SK-N-SH (cell line): ENCODE measurements around the gene DLEC1.

Experiments
- EP300 ChIP-seq, 2 experiments: IDR thresholded peaks; 2 replicates each; pipeline versions ENCODE4 v1.4.0 to v1.6.1; 2012; ENCODE audit warnings: borderline replicate concordance in 1 of 2, low read depth in 1 of 2, low read length in 1 of 2
- FOXM1 ChIP-seq: IDR thresholded peaks from 2 replicates; pipeline ENCODE4 v1.4.0; 2012; ENCODE audit warnings: low read depth, mild to moderate bottlenecking
- MXI1 ChIP-seq: IDR thresholded peaks from 2 replicates; pipeline ENCODE4 v1.6.1; 2012; ENCODE audit warnings: mild to moderate bottlenecking, low read depth, low read length, improper control_type of control experiment
- NRF1 ChIP-seq: IDR thresholded peaks from 2 replicates; pipeline ENCODE4 v1.6.1; 2012; ENCODE audit warnings: low read depth, mild to moderate bottlenecking, low read length
- POLR2AphosphoS5 ChIP-seq: IDR thresholded peaks from 2 replicates; pipeline ENCODE4 v1.6.1; 2012; ENCODE audit warnings: low read depth, low read length
- SIN3A ChIP-seq: IDR thresholded peaks from 2 replicates; pipeline ENCODE4 v1.6.1; 2012; ENCODE audit warnings: low read depth, mild to moderate bottlenecking, low read length, moderate library complexity, borderline replicate concordance
- TEAD4 ChIP-seq: IDR thresholded peaks from 2 replicates; pipeline ENCODE4 v1.4.0; 2012; ENCODE audit warnings: mild to moderate bottlenecking, borderline replicate concordance; ENCODE audit not compliant: insufficient read depth
- TF ChIP-seq, protein P1 (sequence below): fragments of 200-600 bp; sonication (generic); IDR thresholded peaks from 2 replicates; pipeline ENCODE4 v1.6.1; 2017; ENCODE audit warnings: antibody characterized with exemption, mild to moderate bottlenecking, moderate library complexity
- TF ChIP-seq, protein P2 (sequence below): IDR thresholded peaks from 2 replicates; pipeline ENCODE4 v1.6.1; 2012; ENCODE audit warnings: mild to moderate bottlenecking, low read depth, low read length, moderate library complexity
- TF ChIP-seq, protein P3 (sequence below): IDR thresholded peaks from 2 replicates; pipeline ENCODE4 v1.4.0; 2012; ENCODE audit warnings: low read depth, borderline replicate concordance

DNA sequence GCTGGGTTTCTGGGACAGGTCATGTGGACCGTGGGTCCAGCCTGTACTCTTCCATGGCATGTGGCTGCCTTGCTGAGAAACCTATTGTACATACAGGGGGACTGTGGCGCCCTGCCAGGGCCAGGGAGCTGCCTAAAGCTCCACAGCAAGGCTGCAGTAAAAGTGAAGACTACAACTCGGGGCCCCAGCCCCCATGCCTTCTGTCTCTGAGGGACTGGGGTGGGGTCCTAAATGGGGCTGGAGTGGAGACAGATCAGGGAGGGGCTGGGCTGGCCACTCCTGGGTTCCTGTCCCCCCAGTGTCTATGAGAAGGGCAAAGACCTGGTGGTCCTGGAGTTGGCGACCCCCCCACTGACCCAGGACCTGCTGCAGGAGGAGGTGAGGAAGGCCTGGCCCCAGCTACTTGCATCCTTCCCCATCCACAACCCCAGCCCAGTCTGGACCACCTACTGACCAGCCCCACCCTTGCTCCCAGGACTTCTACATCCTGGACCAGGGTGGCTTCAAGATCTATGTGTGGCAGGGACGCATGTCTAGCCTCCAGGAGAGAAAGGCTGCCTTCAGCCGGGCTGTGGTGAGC, 41.1 kb upstream of the DLEC1 start:
- TF ChIP-seq, protein P1, sequence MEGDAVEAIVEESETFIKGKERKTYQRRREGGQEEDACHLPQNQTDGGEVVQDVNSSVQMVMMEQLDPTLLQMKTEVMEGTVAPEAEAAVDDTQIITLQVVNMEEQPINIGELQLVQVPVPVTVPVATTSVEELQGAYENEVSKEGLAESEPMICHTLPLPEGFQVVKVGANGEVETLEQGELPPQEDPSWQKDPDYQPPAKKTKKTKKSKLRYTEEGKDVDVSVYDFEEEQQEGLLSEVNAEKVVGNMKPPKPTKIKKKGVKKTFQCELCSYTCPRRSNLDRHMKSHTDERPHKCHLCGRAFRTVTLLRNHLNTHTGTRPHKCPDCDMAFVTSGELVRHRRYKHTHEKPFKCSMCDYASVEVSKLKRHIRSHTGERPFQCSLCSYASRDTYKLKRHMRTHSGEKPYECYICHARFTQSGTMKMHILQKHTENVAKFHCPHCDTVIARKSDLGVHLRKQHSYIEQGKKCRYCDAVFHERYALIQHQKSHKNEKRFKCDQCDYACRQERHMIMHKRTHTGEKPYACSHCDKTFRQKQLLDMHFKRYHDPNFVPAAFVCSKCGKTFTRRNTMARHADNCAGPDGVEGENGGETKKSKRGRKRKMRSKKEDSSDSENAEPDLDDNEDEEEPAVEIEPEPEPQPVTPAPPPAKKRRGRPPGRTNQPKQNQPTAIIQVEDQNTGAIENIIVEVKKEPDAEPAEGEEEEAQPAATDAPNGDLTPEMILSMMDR, result no peak
- TF ChIP-seq, protein P2, sequence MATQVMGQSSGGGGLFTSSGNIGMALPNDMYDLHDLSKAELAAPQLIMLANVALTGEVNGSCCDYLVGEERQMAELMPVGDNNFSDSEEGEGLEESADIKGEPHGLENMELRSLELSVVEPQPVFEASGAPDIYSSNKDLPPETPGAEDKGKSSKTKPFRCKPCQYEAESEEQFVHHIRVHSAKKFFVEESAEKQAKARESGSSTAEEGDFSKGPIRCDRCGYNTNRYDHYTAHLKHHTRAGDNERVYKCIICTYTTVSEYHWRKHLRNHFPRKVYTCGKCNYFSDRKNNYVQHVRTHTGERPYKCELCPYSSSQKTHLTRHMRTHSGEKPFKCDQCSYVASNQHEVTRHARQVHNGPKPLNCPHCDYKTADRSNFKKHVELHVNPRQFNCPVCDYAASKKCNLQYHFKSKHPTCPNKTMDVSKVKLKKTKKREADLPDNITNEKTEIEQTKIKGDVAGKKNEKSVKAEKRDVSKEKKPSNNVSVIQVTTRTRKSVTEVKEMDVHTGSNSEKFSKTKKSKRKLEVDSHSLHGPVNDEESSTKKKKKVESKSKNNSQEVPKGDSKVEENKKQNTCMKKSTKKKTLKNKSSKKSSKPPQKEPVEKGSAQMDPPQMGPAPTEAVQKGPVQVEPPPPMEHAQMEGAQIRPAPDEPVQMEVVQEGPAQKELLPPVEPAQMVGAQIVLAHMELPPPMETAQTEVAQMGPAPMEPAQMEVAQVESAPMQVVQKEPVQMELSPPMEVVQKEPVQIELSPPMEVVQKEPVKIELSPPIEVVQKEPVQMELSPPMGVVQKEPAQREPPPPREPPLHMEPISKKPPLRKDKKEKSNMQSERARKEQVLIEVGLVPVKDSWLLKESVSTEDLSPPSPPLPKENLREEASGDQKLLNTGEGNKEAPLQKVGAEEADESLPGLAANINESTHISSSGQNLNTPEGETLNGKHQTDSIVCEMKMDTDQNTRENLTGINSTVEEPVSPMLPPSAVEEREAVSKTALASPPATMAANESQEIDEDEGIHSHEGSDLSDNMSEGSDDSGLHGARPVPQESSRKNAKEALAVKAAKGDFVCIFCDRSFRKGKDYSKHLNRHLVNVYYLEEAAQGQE, result no peak
- TF ChIP-seq POLR2AphosphoS5 (no peak), SIN3A (no peak), FOXM1 (no peak), EP300 (IDR thresholded peaks at IDR 0.05; ENCODE audit: borderline replicate concordance in 1 of 2, low read depth in 1 of 2, low read length in 1 of 2) (no peak), NRF1 (no peak), TEAD4 (no peak), MXI1 (no peak)
- TF ChIP-seq, protein P3, sequence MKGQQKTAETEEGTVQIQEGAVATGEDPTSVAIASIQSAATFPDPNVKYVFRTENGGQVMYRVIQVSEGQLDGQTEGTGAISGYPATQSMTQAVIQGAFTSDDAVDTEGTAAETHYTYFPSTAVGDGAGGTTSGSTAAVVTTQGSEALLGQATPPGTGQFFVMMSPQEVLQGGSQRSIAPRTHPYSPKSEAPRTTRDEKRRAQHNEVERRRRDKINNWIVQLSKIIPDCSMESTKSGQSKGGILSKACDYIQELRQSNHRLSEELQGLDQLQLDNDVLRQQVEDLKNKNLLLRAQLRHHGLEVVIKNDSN, result no peak
